ELR (cell line): ENCODE data around the gene RCBTB1.
"Not testable (repeated sequence)": the region's sequence is repeated elsewhere in the genome, so short reads cannot be mapped to it uniquely, and the experiment has no call there.

Experiments
- DNase-seq: peaks from one replicate; pipeline ENCODE4 v3.0.0-alpha.2; 2015; ENCODE audit warnings: low read depth

The RCBTB1 gene

GRCh38 chr13:49585220-49586157, at the start of gene RCBTB1:
RCBTB1 (minus strand) TSS chr13:49585558; CDS start chr13:49567279, 18,279 bp downstream.
- peak; percentile 78 for DNase-seq

- DNase-seq: no peak
These were observed 48.4 kb upstream of the RCBTB1 start for GRCh38 chr13:49633710-49634109.

- DNase-seq: no peak
These were observed 46.8 kb upstream of the RCBTB1 start for GRCh38 chr13:49632156-49632555.

GRCh38 chr13:49630580-49630979, 45.2 kb upstream of the RCBTB1 start:
- no peak for DNase-seq

- peak; percentile 42 for DNase-seq
These were observed 44.6 kb upstream of the RCBTB1 start for GRCh38 chr13:49629947-49630346.

GRCh38 chr13:49629196-49629938, 44.0 kb upstream of the RCBTB1 start:
- peak; percentile 31 for DNase-seq

- DNase-seq: no peak
These were observed 42.7 kb upstream of the RCBTB1 start, which contains the start of gene ARL11 for GRCh38 chr13:49627831-49628652. ARL11 (plus strand) TSS chr13:49628507; CDS start chr13:49630448, 1,941 bp downstream.

GRCh38 chr13:49625392-49626079, 40.2 kb upstream of the RCBTB1 start:
- no peak for DNase-seq

GRCh38 chr13:49624229-49624628, 38.9 kb upstream of the RCBTB1 start:
- DNase-seq: no peak

- no peak for DNase-seq
These were observed 37.0 kb upstream of the RCBTB1 start for GRCh38 chr13:49622174-49622946.

GRCh38 chr13:49620170-49620621, 34.8 kb upstream of the RCBTB1 start:
- DNase-seq: peak; percentile 28

- no peak for DNase-seq
These were observed 31.3 kb upstream of the RCBTB1 start for GRCh38 chr13:49616676-49617065.

GRCh38 chr13:49615836-49616675, 30.7 kb upstream of the RCBTB1 start:
- no peak for DNase-seq

- not testable (repeated sequence) for DNase-seq
These were observed 26.7 kb upstream of the RCBTB1 start for GRCh38 chr13:49612042-49612441.

- no peak for DNase-seq
These were observed 24.8 kb upstream of the RCBTB1 start for GRCh38 chr13:49610176-49610575.

GRCh38 chr13:49608651-49609331, 23.4 kb upstream of the RCBTB1 start:
- no peak for DNase-seq

GRCh38 chr13:49607761-49608160, 22.4 kb upstream of the RCBTB1 start:
- DNase-seq: no peak

GRCh38 chr13:49606747-49607648, 21.6 kb upstream of the RCBTB1 start:
- DNase-seq: peak; percentile 94
